Mesenteric fat pad (tissue), 1 donor: ENCODE measurements around the gene PLEK. TPM values are rescaled to one million over a fixed set of nuclear protein-coding genes. Genes with fewer than 3 reads are reported as not detected.

ENCODE experiments used
- DNase-seq: peaks from one replicate; pipeline ENCODE4 v3.0.0-alpha.2; 2020; ENCODE audit warnings: low spot score
- total RNA-seq: library from RNA; stranded (reverse); fragmentation: NEBNext Ultra II Directional; extraction: Animal tissue kit (Norgen Biotek cat#: 25700); gene quantifications from one replicate; pipeline ENCODE4 v1.2.1, GENCODE V29; 2021
- donor health status: DM: yes; HTN: yes; CAD: no.

Gene PLEK
- total RNA-seq, 1 donor from 2014 or later: 30.0 TPM

GRCh38 chr2:68414452-68414851 lies 49.4 kb downstream of the PLEK start:
- DNase-seq: no peak

- no peak for DNase-seq
Measured at GRCh38 chr2:68414876-68415275, 49.8 kb downstream of the PLEK start.

- DNase-seq: no peak
Measured at GRCh38 chr2:68415521-68415920, 50.4 kb downstream of the PLEK start.

GRCh38 chr2:68416081-68416675 lies 51.1 kb downstream of the PLEK start:
- DNase-seq: no peak

- no peak for DNase-seq
Measured at GRCh38 chr2:68417926-68418325, 52.8 kb downstream of the PLEK start.

- DNase-seq: no peak
Measured at GRCh38 chr2:68418419-68418818, 53.3 kb downstream of the PLEK start.

GRCh38 chr2:68418855-68419254 lies 53.8 kb downstream of the PLEK start:
- DNase-seq: no peak

- no peak for DNase-seq
Measured at GRCh38 chr2:68420254-68420910, 55.3 kb downstream of the PLEK start.

- no peak for DNase-seq
Measured at GRCh38 chr2:68423966-68424650, 59.0 kb downstream of the PLEK start.

GRCh38 chr2:68425503-68425902 lies 60.4 kb downstream of the PLEK start:
- no peak for DNase-seq

GRCh38 chr2:68426446-68426845 lies 61.4 kb downstream of the PLEK start:
- DNase-seq: no peak

- DNase-seq: no peak
Measured at GRCh38 chr2:68426848-68427579, 61.9 kb downstream of the PLEK start.

GRCh38 chr2:68428126-68428525 lies 63.0 kb downstream of the PLEK start:
- no peak for DNase-seq

- no peak for DNase-seq
Measured at GRCh38 chr2:68428746-68429145, 63.7 kb downstream of the PLEK start.

- no peak for DNase-seq
Measured at GRCh38 chr2:68429311-68429826, 64.3 kb downstream of the PLEK start.

- no peak for DNase-seq
Measured at GRCh38 chr2:68431316-68431972, 66.4 kb downstream of the PLEK start.

- no peak for DNase-seq
Measured at GRCh38 chr2:68432696-68433658, 67.9 kb downstream of the PLEK start.

- no peak for DNase-seq
Measured at GRCh38 chr2:68434981-68435380, 69.9 kb downstream of the PLEK start.

GRCh38 chr2:68435615-68436014 lies 70.5 kb downstream of the PLEK start:
- DNase-seq: no peak

GRCh38 chr2:68436270-68436669 lies 71.2 kb downstream of the PLEK start:
- no peak for DNase-seq
